Vagina (tissue), 2 donors: Measurements from ENCODE around the gene TAF6.

Experiments
- POLR2A ChIP-seq, 2 donors: fragments of 450-650 bp; IDR thresholded peaks; one replicate each; pipeline ENCODE4 v1.6.1; 2017; ENCODE audit warnings: antibody characterized with exemption in 2 of 2, mild to moderate bottlenecking in 2 of 2, moderate library complexity in 2 of 2
- TF ChIP-seq, protein P1 (sequence below), 3 experiments: fragments of 450-650 bp in 2 of 3; fragments of 200-600 bp in 1 of 3; sonication (generic) in 1 of 3; IDR thresholded peaks; one replicate each; pipeline ENCODE4 v1.5.1; 2017 to 2019; ENCODE audit warnings: antibody characterized with exemption in 3 of 3, mild to moderate bottlenecking in 2 of 3, moderate library complexity in 2 of 3

DNA sequence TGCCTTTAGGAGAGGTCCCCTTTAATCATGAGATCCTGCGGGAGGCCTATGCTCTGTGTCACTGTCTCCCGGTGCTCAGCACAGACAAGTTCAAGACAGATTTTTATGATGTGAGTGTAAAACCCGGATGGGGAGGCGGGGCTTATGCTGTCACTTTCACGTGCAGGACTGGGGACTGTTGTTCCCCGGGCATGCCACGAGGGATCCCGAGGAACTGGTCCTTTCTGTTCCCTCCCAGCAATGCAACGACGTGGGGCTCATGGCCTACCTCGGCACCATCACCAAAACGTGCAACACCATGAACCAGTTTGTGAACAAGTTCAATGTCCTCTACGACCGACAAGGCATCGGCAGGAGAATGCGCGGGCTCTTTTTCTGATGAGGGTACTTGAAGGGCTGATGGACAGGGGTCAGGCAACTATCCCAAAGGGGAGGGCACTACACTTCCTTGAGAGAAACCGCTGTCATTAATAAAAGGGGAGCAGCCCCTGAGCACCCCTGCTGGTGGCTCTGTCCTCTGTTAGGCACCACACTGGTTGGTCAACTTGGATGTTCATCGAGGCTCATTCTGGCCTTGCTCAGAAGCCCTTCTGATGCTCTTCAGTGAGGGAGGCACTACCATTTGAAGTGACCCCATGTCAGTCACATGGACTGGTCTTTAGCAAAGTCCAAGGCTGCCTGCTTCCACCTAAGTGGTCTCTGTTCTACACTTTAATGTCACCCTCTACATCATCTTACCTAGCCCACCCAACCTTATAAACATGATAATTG lies 27.6 kb downstream of the TAF6 start:
- TF ChIP-seq, protein P1, sequence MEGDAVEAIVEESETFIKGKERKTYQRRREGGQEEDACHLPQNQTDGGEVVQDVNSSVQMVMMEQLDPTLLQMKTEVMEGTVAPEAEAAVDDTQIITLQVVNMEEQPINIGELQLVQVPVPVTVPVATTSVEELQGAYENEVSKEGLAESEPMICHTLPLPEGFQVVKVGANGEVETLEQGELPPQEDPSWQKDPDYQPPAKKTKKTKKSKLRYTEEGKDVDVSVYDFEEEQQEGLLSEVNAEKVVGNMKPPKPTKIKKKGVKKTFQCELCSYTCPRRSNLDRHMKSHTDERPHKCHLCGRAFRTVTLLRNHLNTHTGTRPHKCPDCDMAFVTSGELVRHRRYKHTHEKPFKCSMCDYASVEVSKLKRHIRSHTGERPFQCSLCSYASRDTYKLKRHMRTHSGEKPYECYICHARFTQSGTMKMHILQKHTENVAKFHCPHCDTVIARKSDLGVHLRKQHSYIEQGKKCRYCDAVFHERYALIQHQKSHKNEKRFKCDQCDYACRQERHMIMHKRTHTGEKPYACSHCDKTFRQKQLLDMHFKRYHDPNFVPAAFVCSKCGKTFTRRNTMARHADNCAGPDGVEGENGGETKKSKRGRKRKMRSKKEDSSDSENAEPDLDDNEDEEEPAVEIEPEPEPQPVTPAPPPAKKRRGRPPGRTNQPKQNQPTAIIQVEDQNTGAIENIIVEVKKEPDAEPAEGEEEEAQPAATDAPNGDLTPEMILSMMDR (IDR thresholded peaks at IDR 0.05) = no peak
- no peak for TF ChIP-seq POLR2A (IDR thresholded peaks at IDR 0.05)
